DOHH2 (cell line): Measurements from ENCODE around the gene CMPK2.

ENCODE experiments used
- EZH2phosphoT487 ChIP-seq: fragments of 200-600 bp; sonication (generic); IDR thresholded peaks from 2 replicates; pipeline ENCODE4 v1.6.1; 2017; ENCODE audit warnings: borderline replicate concordance, mild to moderate bottlenecking, antibody characterized with exemption, low read length, moderate library complexity, mixed read lengths
- TF ChIP-seq, protein P1 (sequence below): fragments of 200-600 bp; sonication (generic); IDR thresholded peaks from one replicate; pipeline ENCODE4 v1.5.1; 2014; ENCODE audit warnings: antibody characterized with exemption, mild to moderate bottlenecking, low read depth, low read length; ENCODE audit not compliant: poor library complexity, severe bottlenecking

DNA sequence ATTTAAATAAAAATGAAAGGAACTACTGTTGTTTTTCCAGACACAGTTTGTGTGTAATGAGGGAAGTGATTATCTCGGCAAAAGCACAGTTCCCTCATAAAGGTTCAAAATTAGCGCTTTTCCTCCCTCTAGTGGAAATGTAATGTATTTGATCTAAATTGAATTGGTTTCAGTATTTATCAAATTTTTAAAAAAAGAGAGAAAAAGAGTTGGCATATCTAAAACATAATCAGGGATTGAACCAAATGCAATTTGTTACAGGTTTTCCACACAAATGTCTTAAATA, 37.5 kb downstream of the CMPK2 start:
- TF ChIP-seq, protein P1, sequence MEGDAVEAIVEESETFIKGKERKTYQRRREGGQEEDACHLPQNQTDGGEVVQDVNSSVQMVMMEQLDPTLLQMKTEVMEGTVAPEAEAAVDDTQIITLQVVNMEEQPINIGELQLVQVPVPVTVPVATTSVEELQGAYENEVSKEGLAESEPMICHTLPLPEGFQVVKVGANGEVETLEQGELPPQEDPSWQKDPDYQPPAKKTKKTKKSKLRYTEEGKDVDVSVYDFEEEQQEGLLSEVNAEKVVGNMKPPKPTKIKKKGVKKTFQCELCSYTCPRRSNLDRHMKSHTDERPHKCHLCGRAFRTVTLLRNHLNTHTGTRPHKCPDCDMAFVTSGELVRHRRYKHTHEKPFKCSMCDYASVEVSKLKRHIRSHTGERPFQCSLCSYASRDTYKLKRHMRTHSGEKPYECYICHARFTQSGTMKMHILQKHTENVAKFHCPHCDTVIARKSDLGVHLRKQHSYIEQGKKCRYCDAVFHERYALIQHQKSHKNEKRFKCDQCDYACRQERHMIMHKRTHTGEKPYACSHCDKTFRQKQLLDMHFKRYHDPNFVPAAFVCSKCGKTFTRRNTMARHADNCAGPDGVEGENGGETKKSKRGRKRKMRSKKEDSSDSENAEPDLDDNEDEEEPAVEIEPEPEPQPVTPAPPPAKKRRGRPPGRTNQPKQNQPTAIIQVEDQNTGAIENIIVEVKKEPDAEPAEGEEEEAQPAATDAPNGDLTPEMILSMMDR: peak; percentile 47
- TF ChIP-seq EZH2phosphoT487: no peak
